OCI-LY3 (cell line): Measurements from ENCODE around the gene COLGALT1.

Source experiments
- H2AFZ ChIP-seq: fragments of 200-600, 300-600 bp; shearing (Covaris generic); 2 replicates; pipeline ENCODE4 v1.6.0; 2014; ENCODE audit warnings: antibody characterized with exemption, low read depth, low read length
- H3K27ac ChIP-seq: fragments of 200-600, 300-600 bp; sonication (generic); 2 replicates; pipeline ENCODE4 v1.5.1; 2014; ENCODE audit warnings: mild to moderate bottlenecking, low read length, moderate library complexity, mixed read lengths
- H3K27me3 ChIP-seq: fragments of 200-600, 300-600 bp; sonication (generic); 2 replicates; pipeline ENCODE4 v1.6.1; 2014; ENCODE audit warnings: low read depth, low read length, mixed read lengths
- H3K36me3 ChIP-seq: fragments of 200-600, 300-600 bp; sonication (generic); replicated peaks from 2 replicates; pipeline ENCODE3; 2014; ENCODE audit warnings: low read depth, low read length, mixed read lengths
- H3K4me1 ChIP-seq: fragments of 300-600, 200-600 bp; sonication (generic); 2 replicates; pipeline ENCODE4 v1.6.1; 2014; ENCODE audit warnings: low read length, mixed read lengths
- H3K4me2 ChIP-seq: fragments of 200-600, 300-600 bp; sonication (generic); 2 replicates; pipeline ENCODE4 v1.6.1; 2014; ENCODE audit warnings: low read length, mixed read lengths
- H3K4me3 ChIP-seq: fragments of 300-600, 200-600 bp; sonication (generic); 2 replicates; pipeline ENCODE4 v1.5.1; 2014; ENCODE audit warnings: antibody characterized with exemption, mild to moderate bottlenecking, low read length, moderate library complexity
- H3K79me2 ChIP-seq: fragments of 300-600, 200-600 bp; shearing (Covaris generic); 2 replicates; pipeline ENCODE4 v1.6.1; 2014; ENCODE audit warnings: mild to moderate bottlenecking, low read length, mixed read lengths
- H3K9ac ChIP-seq: fragments of 300-600, 200-600 bp; shearing (Covaris generic); 2 replicates; pipeline ENCODE4 v1.6.0; 2014; ENCODE audit warnings: mild to moderate bottlenecking, low read length, moderate library complexity
- H3K9me3 ChIP-seq: fragments of 200-600, 300-600 bp; shearing (Covaris generic); 2 replicates; pipeline ENCODE4 v1.6.1; 2014; ENCODE audit warnings: low read length, mixed read lengths; ENCODE audit not compliant: insufficient read depth
- H4K20me1 ChIP-seq: fragments of 200-600, 300-600 bp; sonication (generic); 2 replicates; pipeline ENCODE4 v1.6.1; 2016; ENCODE audit warnings: low read length, mixed read lengths; ENCODE audit not compliant: insufficient read depth
- CTCF ChIP-seq: fragments of 200-600, 300-600 bp; sonication (generic); IDR thresholded peaks from 2 replicates; pipeline ENCODE4 v1.5.1; 2014; ENCODE audit warnings: antibody characterized with exemption, low read length, low read depth
- EZH2phosphoT487 ChIP-seq: fragments of 200-600 bp; shearing (Covaris generic); IDR thresholded peaks from 2 replicates; pipeline ENCODE4 v1.6.1; 2018; ENCODE audit warnings: antibody characterized with exemption, mixed run types, low read depth

The COLGALT1 gene

GRCh38 chr19:17614476-17614875, 59.0 kb downstream of the COLGALT1 start:
- H3K9ac ChIP-seq, result no peak overlapping the region
- H3K9me3 ChIP-seq, result no peaks in the 10 kb centered on the region
- H3K36me3 ChIP-seq, result no peaks in the 10 kb centered on the region
- peaks cover 26% of the 10 kb centered on the region for H3K27me3 ChIP-seq
- H3K79me2 ChIP-seq, result no peaks in the 10 kb centered on the region
- TF ChIP-seq EZH2phosphoT487 (no peak), CTCF (no peak)
- no peak overlapping the region for H3K4me2 ChIP-seq
- H3K4me1 ChIP-seq, result 0 out of 2 replicates have a peak, but pooled peaks cover 9% of the 10 kb centered on the region
- H4K20me1 ChIP-seq, result no peaks in the 10 kb centered on the region
- H3K4me3 ChIP-seq, result no peak overlapping the region
- H2AFZ ChIP-seq, result no peak overlapping the region
- no peak overlapping the region for H3K27ac ChIP-seq

GRCh38 chr19:17615889-17616685, 60.6 kb downstream of the COLGALT1 start:
- Histone ChIP-seq H2AFZ (peak overlapping the region; percentile 76), H3K4me2 (peak overlapping the region; percentile 68), H3K9me3 (no peaks in the 10 kb centered on the region), H3K4me3 (peak overlapping the region; percentile 69), H4K20me1 (no peaks in the 10 kb centered on the region), H3K79me2 (no peaks in the 10 kb centered on the region), H3K27ac (no peak overlapping the region), H3K36me3 (no peaks in the 10 kb centered on the region), H3K9ac (peak overlapping the region; percentile 52), H3K4me1 (0 out of 2 replicates have a peak, but pooled peaks cover 9% of the 10 kb centered on the region), H3K27me3 (peaks cover 26% of the 10 kb centered on the region)
- TF ChIP-seq EZH2phosphoT487 (no peak), CTCF (no peak)

- H3K27me3 ChIP-seq, result peaks cover 26% of the 10 kb centered on the region
- TF ChIP-seq EZH2phosphoT487 (no peak), CTCF (no peak)
- no peaks in the 10 kb centered on the region for H3K79me2 ChIP-seq
- no peaks in the 10 kb centered on the region for H3K36me3 ChIP-seq
- peak overlapping the region; percentile 68 for H3K4me2 ChIP-seq
- H3K9ac ChIP-seq, result peak overlapping the region; percentile 52
- no peak overlapping the region for H3K27ac ChIP-seq
- peak overlapping the region; percentile 76 for H2AFZ ChIP-seq
- no peaks in the 10 kb centered on the region for H3K9me3 ChIP-seq
- H3K4me3 ChIP-seq, result peak overlapping the region; percentile 69
- 0 out of 2 replicates have a peak, but pooled peaks cover 9% of the 10 kb centered on the region for H3K4me1 ChIP-seq
- no peaks in the 10 kb centered on the region for H4K20me1 ChIP-seq
Measured at GRCh38 chr19:17616686-17616960, 61.2 kb downstream of the COLGALT1 start.

- H3K9me3 ChIP-seq, result no peaks in the 10 kb centered on the region
- peak overlapping the region; percentile 52 for H3K9ac ChIP-seq
- peak overlapping the region; percentile 76; the same call in 1 of the 2 replicates for H2AFZ ChIP-seq
- TF ChIP-seq CTCF (no peak), EZH2phosphoT487 (no peak)
- peak overlapping the region; percentile 68 for H3K4me2 ChIP-seq
- H3K36me3 ChIP-seq, result no peaks in the 10 kb centered on the region
- peaks cover 24% of the 10 kb centered on the region for H3K27me3 ChIP-seq
- H3K4me3 ChIP-seq, result peak overlapping the region; percentile 69
- H3K79me2 ChIP-seq, result no peaks in the 10 kb centered on the region
- H4K20me1 ChIP-seq, result no peaks in the 10 kb centered on the region
- H3K27ac ChIP-seq, result no peak overlapping the region
- H3K4me1 ChIP-seq, result 0 out of 2 replicates have a peak, but pooled peaks cover 9% of the 10 kb centered on the region
Measured at GRCh38 chr19:17616961-17617806, 61.7 kb downstream of the COLGALT1 start.
